Measurements from ENCODE around the gene ALG6. TPM values are rescaled to one million over a fixed set of nuclear protein-coding genes. Genes with fewer than 3 reads are reported as not detected.

ALG6 gene
- total RNA-seq, 1 experiment from 2014 or later = 21.4 TPM

DNA sequence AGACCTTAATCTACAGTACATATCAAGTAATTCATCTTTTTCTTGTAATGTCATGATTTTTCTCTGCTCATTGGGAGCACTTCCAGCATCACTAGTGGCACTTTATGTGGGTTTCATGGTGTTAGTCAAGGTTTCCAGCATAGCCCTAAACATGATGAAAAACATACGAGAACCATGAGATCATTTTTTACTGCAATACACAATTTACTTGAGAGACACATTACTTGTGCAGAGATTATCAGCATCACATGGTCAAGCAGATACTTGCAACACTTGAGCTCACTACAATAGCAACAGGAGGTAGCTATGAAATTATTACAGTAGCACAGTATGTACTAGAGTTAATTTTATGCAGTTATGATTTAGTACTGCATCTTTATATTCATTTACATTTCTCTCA, 119.2 kb downstream of the ALG6 start:
- no peak overlapping the region for H3K9ac ChIP-seq (ENCODE audit: extremely low read depth, insufficient read length, low read length)
- H2BK20ac ChIP-seq (ENCODE audit: low read depth, low read length, poor library complexity, severe bottlenecking) = no peak overlapping the region
- H4K5ac ChIP-seq (ENCODE audit: insufficient read length, low read depth, low read length) = no peak overlapping the region
- no CpG with 5 or more reads among the region's 1 CpG for WGBS (ENCODE audit: extremely low coverage, insufficient read length, low lambda C conversion rate)
- no peak overlapping the region for H2AFZ ChIP-seq (ENCODE audit: low read length)
- no peak overlapping the region for H3K27ac ChIP-seq (ENCODE audit: insufficient read length, low read depth, low read length)
- Mint-ChIP-seq H3K27ac (no peak overlapping the region), H3K4me3 (no peak overlapping the region), H3K4me1 (no peaks in the 10 kb centered on the region), H3K9me3 (no peaks in the 10 kb centered on the region), H3K36me3 (ENCODE audit: insufficient read depth in 1 of 3, low read depth in 3 of 3) (no peaks in the 10 kb centered on the region), H3K27me3 (ENCODE audit: low read depth) (no peaks in the 10 kb centered on the region)
- H2AK5ac ChIP-seq (ENCODE audit: insufficient read length, low read length) = no peak overlapping the region
- H3K4ac ChIP-seq (ENCODE audit: low read depth, low read length) = no peak overlapping the region
- no peak overlapping the region for H3K23ac ChIP-seq (ENCODE audit: insufficient read length, low read depth, low read length)
- H3K4me1 ChIP-seq (ENCODE audit: insufficient read depth, low read length) = no peaks in the 10 kb centered on the region
- H3K79me1 ChIP-seq (ENCODE audit: insufficient read depth, low read depth, low read length, poor library complexity, severe bottlenecking) = no peaks in the 10 kb centered on the region
- no peak overlapping the region for H3K14ac ChIP-seq (ENCODE audit: insufficient read depth, low read length)
- no peak overlapping the region for H3T11ph ChIP-seq (ENCODE audit: low read length)
- no peaks in the 10 kb centered on the region for H3K27me3 ChIP-seq (ENCODE audit: insufficient read depth, low read length)
- DNase-seq = no peak
- TF ChIP-seq, protein P1, sequence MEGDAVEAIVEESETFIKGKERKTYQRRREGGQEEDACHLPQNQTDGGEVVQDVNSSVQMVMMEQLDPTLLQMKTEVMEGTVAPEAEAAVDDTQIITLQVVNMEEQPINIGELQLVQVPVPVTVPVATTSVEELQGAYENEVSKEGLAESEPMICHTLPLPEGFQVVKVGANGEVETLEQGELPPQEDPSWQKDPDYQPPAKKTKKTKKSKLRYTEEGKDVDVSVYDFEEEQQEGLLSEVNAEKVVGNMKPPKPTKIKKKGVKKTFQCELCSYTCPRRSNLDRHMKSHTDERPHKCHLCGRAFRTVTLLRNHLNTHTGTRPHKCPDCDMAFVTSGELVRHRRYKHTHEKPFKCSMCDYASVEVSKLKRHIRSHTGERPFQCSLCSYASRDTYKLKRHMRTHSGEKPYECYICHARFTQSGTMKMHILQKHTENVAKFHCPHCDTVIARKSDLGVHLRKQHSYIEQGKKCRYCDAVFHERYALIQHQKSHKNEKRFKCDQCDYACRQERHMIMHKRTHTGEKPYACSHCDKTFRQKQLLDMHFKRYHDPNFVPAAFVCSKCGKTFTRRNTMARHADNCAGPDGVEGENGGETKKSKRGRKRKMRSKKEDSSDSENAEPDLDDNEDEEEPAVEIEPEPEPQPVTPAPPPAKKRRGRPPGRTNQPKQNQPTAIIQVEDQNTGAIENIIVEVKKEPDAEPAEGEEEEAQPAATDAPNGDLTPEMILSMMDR (conservative IDR thresholded peaks at IDR 0.05) = no peak
- H3K56ac ChIP-seq (ENCODE audit: insufficient read length, low read depth, low read length) = no peak overlapping the region
- no peak overlapping the region for H2BK5ac ChIP-seq (ENCODE audit: insufficient read length, low read length)
- H4K8ac ChIP-seq (replicated peaks; ENCODE audit: insufficient read length, low read depth, low read length) = no peak overlapping the region
- H3K9me3 ChIP-seq (ENCODE audit: control insufficient read depth, low read depth, low read length) = no peaks in the 10 kb centered on the region
- H4K20me1 ChIP-seq (ENCODE audit: control insufficient read depth, insufficient read depth, insufficient read length) = no peaks in the 10 kb centered on the region
- no peak overlapping the region for H3K18ac ChIP-seq (ENCODE audit: insufficient read length, low read depth, low read length)
- H2BK15ac ChIP-seq (ENCODE audit: low read depth, low read length) = no peak overlapping the region
- H3K79me2 ChIP-seq (ENCODE audit: insufficient read depth, low read length) = no peaks in the 10 kb centered on the region
- no peak overlapping the region for H4K91ac ChIP-seq (ENCODE audit: insufficient read length, low read depth, low read length)
- no peak overlapping the region for H3K4me2 ChIP-seq (ENCODE audit: insufficient read depth, insufficient read length, low read length)
- no peak overlapping the region for H2BK12ac ChIP-seq (ENCODE audit: insufficient read length, low read depth, low read length)
- no peaks in the 10 kb centered on the region for H3K23me2 ChIP-seq (ENCODE audit: insufficient read length, low read depth, low read length, poor library complexity, severe bottlenecking)
- no peak overlapping the region for H2BK120ac ChIP-seq (ENCODE audit: low read depth, low read length, poor library complexity, severe bottlenecking)

Measured in H9 (cell line).